Left lobe of liver (tissue), 2 donors: Measurements from ENCODE around the gene FBXO46. TPM values are rescaled to one million over a fixed set of nuclear protein-coding genes. Genes with fewer than 3 reads are reported as not detected.
"Not testable (repeated sequence)": the region's sequence is repeated elsewhere in the genome, so short reads cannot be mapped to it uniquely, and the experiment has no call there.

Experiments
- ATAC-seq: fragments of 200-7000 bp; cut with Tn5 transposase; one replicate; pipeline ENCODE4 v1.9.1; 2020; ENCODE audit warnings: mild to moderate bottlenecking, moderate library complexity
- DNase-seq: peaks from one replicate; pipeline ENCODE4 v3.0.0-alpha.2; 2020; ENCODE audit warnings: low spot score
- total RNA-seq: library from RNA; stranded (reverse); gene quantifications from one replicate; pipeline ENCODE4 v1.2.1, GENCODE V29; 2021
- donor health status: DM: no; HTN: no; CAD: no; lungs with moderate emphysema.
- donor health status: DM: no; HTN: yes; CAD: no.

Gene FBXO46
- total RNA-seq, 1 donor from 2014 or later: 8.2 TPM

DNA sequence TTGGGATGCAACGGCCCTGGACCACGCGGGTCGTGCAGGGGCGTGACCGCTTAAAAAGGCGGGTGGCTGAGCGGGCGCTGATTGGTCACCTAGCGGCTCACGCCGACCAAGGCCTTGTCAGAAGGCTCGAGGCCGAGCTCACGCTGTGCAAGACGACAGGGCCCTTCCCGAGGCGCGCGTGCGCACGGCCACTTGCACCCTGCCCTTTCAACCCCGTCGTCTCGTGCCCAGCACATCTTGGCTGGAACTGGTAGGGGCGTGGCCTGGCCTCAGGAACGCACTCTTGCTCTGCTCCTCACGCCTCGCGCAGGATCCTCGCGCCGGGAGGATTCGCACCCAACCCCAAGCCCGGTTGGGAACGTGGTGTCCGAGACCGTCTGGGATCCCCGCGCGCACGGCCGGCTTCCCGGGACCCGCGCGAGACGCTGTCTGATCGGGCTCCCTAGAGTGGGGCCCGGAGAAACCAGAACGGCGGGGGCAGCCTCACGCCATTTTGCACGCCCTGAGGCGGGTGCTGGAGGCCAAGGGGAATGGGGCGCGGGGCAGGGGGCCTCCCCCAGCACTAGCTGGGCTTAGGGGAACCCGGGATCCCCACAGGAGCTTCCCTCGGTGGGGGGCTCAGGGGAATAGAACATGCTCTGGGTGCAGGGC is 2.6 kb upstream of the FBXO46 start, which contains the start of gene MEIOSIN:
TSS of gene MEIOSIN (plus strand) at position 280 of the 651 bp plus-strand sequence. CDS start 1,938 bp downstream, outside the sequence.
- ATAC-seq (no peak), DNase-seq (no peak)

GRCh38 chr19:45729800-45730290 is 851 bp downstream of the FBXO46 start:
- ATAC-seq: no peak
- DNase-seq: no peak

DNA sequence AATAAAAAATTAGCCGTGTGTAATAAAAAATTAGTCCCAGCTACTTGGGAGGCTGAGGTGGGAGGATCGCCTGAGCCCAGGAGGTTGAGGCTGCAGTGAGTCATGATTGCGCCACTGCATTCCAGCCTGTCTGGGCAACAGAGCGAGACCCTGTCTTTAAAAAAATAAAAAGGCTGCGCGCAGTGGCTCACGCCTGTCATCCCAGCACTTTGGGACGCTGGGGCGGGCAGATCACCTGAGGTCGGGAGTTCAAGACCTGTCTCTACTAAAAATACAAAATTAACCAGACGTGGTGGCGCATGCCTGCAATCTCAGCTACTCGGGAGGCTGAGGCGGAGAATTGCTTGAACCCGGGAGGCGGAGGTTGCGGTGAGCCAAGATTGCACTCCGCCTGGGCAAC is 2.0 kb downstream of the FBXO46 start:
- ATAC-seq, DNase-seq: not testable (repeated sequence)

GRCh38 chr19:45720065-45720464 is 10.6 kb downstream of the FBXO46 start:
- ATAC-seq, DNase-seq: not testable (repeated sequence)

DNA sequence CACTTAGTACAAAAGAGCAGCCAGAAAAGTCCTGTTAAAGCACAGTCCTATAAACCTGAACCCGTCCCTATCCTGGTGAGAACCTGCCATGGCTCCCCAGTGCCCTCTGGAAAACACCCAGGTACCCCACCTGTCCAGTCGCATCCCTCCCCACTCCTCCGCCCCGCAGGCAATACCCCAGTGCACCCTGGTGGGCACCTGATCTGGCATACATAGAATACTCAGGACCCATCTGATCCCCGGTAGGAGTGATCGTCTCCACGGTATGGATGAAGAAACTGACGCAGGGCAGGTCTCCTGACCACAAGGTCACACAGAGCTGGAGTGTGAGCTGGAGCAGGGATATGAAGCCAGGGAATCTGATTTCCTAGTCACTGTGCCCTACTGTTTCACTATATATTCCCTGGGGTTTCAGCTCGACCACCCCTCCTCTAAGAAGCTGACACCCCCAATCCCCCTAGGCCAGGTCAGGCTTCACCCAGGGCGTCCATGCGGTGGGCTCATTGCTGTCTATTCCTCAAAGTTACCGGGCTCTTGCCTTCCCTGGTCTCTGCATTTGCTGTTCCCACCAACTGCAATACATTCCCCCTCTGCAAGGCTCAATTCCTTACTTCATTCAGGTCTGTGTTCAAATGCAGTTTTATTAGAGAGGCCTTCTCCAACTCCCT is 12.6 kb downstream of the FBXO46 start:
- DNase-seq (peak; percentile 52), ATAC-seq (no peak)

DNA sequence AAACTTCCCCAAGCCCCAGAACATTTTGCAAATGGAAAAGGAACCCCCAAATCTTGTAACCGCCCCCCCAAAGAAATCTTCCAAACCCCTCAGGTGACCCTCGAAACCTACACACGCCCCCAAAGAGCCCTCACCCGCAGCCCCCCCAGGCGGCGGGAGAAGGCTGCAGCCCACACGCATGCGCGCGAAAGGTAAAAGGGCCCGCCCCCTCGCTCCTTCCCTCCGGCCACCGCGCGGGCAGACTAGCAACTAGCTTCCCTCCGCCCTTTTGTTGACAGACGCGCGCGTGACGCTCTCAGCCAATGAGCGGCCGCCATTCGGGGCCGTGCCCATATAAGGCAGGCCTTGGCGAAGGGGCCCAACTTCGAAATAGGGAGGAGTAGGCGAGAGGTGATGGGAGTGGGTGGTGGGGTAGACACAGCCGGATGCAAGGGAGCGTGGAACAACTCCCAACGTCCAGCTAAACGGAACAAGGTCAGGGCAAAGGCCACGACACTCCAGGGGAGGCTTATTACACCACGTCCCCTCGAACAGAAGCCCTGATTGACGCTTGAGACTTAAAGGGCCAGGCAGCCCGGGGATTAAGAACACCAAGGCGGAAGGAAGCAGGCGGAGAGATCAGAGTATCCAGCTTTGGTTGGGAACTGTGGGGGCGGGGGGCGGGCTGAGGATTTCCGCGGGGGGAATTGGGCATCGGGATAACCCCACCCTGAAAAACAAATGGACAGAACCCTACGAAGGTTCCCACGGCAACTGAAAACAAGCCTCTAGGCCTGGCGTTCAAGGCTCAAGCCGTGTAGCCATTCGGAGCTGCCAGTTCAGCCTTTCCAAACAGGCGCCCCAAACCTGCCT is 13.3 kb downstream of the FBXO46 start:
- peak; percentile 89 for ATAC-seq
- DNase-seq: peak; percentile 100

- no peak for DNase-seq
- ATAC-seq: no peak
These were observed 14.2 kb downstream of the FBXO46 start for GRCh38 chr19:45716359-45717130.

DNA sequence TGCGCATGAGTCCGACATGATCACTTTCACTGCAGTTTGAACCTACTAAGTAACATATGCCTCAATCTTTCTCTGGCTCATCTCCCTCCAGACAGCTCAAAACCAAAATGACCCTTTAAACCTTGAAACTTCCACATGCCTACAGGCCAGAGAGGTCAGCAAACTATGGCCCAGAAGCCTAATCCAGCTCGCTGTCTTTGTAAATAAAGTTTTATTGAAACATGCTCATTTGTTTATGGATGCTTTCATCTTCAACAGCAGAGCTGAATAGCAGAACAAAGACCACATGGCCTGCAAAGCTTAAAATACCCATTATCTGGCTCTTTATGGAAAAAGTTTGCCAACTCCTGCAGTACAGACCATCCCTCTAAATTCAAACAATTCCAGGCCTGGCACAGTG is 15.6 kb downstream of the FBXO46 start:
- ATAC-seq (no peak), DNase-seq (no peak)

DNA sequence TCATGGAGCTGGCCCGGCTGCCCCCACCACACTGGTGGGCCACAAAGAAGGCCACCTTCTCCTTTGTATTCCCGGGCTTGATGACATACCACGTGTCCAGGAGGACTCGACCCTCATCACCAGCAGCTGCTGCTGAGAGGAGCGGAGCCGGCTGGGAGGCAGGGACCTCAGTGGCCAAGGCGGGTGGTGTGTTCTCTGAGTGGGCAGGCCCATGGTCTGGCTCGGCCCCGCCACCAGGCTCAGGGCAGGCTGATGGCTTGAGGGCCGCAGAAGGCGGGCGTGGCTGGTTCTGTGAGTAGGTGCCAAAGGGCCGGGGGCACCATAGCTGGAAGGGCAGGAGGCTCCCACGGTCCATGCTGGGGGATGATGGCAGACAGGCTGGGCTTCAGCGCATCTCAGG is 17.6 kb downstream of the FBXO46 start:
- no peak for DNase-seq
- no peak for ATAC-seq

DNA sequence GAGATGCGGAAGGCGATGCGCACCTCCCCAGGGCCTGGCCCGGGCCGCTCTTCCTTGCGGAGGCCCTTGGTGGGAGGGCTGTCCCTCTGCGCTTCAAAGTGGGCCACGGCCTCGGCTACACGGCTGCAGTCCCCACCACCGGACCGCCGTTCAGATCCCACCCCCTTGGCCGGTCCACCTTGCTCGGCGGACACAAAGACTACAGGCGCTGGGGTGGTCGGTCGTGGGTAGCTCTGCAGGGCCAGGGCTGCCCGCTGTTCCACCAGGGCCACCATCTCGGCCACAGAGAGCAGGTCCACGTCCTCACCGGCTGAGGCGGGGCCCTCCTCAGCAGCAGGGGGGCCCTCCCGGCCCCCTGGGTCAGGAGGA is 18.0 kb downstream of the FBXO46 start:
- no peak for ATAC-seq
- no peak for DNase-seq

DNA sequence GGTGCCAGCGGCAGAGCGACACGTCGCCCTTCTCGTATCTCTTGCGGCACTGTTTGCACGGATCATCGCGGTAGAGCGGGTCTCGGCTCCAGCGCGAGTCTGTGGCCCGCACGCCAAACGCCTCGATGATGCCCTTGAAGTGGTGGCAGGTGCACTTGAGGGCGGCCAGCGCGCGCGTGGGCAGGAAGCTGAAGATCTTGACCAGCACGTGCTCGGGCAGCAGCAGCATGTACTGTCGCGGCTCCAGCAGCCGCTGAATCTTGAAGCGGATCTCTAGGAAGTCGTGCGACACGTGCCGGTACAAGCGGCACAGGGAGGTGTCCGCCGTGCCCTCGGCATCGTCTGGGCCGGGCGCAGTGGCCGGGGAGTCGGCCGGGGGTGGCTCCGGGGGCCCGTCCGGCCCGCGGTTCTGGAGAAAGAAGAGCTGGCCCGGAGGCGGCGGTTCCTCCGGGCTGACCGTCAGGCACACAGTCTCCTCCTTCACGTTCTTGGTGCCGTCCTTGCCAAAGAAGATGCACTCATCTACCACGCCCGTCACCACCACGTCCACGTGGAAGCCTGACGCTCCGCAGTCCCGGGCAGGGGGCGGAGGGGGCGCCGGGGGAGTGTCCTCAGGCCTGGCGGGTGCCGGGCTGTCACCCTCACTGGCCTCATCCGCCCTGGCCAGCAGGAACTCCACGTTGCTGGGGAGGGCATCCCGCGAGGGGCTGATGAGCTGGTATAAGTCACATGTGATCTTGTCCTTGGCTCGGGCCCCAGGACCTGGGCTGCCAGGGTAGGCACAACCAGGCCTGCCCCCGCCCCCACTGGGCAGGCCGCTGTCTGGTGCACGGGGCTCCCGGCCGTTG is 18.6 kb downstream of the FBXO46 start:
- DNase-seq: no peak
- ATAC-seq: no peak

DNA sequence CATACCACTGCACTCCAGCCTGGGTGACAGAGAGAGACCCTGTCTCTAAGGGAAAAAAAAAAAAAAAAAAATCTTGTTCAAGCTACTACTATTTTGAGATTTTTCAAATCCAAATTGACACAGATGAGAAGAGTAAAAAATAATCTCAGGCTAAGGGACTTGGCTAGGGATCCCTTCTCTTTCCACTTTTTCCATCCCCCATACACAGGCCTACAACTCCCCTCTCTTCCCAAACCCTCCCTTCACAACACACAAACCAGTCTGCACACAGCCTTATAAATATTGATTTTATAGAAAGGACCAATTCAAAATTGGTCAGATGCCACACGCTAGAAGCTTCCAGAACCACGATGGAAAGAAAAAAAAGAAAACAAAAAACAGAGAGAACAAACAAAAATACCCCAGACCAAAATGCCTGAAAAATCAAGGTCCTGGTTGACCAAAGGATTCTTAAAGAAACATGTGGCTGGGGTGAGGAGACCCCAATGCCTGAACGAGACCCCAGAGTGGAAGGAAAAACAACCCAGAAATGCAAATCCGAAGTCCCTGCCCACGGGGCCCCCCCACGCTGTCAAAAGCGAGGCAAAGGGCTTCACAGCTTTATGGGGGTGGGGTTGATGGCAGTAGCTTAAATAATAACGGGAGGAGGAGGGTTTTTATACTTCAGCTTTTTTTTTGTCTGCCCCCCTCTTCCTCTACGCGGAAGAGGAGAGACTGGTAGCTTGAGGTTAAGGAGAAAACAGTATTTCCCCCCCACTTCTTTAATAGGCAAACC is 20.2 kb downstream of the FBXO46 start:
- ATAC-seq (no peak), DNase-seq (no peak)

- ATAC-seq (no peak), DNase-seq (no peak)
These were observed 24.8 kb downstream of the FBXO46 start for GRCh38 chr19:45705710-45706415.

GRCh38 chr19:45705115-45705514 is 25.6 kb downstream of the FBXO46 start:
- ATAC-seq: no peak

DNA sequence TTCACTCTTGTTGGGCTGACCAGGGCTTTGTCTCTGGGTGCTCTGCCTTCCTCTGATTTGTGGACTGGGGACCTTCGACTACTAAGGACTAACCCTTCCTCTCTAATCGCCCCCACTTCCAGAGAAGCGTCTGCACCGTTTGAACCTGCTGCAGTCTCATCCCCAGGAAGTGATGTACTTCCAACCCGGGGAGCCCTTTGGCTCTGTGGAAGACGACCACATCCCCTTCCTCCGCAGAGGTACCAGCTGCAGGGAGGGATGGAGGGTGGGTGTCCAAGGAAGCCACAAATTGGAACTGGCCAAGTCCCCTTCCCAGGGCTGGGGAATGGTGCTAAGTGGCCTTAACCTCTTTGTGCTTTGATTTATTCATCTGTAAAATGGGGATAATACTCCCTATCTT is 29.0 kb downstream of the FBXO46 start:
- no peak for ATAC-seq

More at GRCh38 chr19:45705115-45705514, 25.6 kb downstream of the FBXO46 start:
- DNase-seq: no peak

DNA sequence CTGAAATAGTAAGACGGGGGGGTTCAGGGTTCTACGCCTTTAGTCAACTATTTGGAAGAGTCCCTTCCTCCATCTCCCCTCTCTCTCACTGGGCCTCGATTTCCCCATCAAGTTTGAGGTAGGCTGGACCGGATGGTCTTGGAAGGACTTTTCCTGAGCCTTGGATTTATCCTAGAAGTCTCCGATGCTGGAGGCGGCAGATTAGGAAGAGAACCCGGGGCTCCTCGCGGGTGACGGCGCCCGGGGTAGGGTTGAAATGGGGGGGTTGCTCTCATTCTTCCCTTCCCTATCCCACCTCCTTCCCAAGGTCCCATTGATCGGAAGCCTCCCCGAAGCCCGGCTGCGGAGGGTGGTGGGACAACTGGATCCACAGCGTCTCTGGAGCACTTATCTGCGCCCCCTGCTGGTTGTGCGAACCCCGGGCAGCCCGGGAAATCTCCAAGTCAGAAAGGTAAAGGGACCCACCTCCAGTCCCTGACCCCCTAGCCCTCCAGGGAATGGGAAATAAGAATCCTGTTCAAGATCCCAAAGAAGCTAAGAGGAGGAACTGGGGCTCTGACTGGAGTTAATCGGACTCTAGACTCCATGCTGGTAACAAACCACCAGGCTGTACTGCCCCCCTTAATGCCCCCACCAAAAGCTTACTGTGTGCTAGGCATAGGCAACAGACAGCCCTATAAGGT is 37.4 kb downstream of the FBXO46 start:
- DNase-seq: peak; percentile 80
- peak; percentile 47 for ATAC-seq

More for the DNA sequence above, 29.0 kb downstream of the FBXO46 start:
- no peak for DNase-seq

GRCh38 chr19:45692187-45693105 is 38.2 kb downstream of the FBXO46 start, which contains the start of gene QPCTL:
TSS of gene QPCTL (plus strand) at chr19:45692666. CDS start at chr19:45692704, 38 bp downstream.
- ATAC-seq (peak; percentile 89), DNase-seq (peak; percentile 99)
